GM21786 (cell line): ENCODE results near the gene GATAD2B.
"Not testable (repeated sequence)": the region's sequence is repeated elsewhere in the genome, so short reads cannot be mapped to it uniquely, and the experiment has no call there.

ENCODE experiments used
- ATAC-seq: cut with Tn5 transposase; IDR thresholded peaks from one replicate; pipeline ENCODE4 v1.9.1; 2021; ENCODE audit not compliant: unreplicated experiment

The GATAD2B gene

DNA sequence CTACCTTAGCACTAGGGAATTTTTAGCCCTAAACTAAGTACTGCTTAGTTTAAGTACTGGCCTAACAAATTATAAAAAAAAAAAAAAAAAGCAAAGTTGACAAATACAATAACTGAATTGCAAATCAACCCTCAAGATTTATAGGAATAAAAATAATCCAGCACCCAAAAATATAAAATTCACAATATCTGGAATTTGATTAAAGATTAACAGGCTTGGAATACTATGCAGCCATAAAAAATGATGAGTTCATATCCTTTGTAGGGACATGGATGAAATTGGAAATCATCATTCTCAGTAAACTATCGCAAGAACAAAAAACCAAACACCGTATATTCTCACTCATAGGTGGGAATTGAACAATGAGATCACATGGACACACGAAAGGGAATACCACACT, 78.4 kb downstream of the GATAD2B start:
- ATAC-seq, result not testable (repeated sequence)

DNA sequence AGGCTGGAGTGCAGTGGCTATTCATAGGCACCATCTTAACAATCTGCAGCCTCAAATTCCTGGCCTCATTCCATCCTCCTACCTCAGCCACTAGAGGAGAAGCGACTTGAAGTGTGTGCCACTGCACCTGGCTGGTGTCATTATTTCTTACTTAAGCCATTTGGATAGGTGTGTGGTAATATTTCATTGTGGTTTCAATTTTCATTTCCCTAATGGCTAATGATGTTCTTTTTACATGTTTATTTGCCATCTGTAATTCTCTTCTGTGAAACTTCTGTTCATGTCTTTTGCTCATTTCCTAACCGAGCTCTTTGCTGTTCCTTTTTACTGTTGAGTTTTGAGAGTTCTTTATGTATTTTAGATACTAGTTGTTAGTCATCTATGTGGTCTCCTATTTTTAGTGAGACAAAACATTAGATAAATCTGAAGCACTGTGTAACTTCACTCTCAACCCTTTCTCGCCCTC, 80.7 kb downstream of the GATAD2B start:
- ATAC-seq, result peak; percentile 72

DNA sequence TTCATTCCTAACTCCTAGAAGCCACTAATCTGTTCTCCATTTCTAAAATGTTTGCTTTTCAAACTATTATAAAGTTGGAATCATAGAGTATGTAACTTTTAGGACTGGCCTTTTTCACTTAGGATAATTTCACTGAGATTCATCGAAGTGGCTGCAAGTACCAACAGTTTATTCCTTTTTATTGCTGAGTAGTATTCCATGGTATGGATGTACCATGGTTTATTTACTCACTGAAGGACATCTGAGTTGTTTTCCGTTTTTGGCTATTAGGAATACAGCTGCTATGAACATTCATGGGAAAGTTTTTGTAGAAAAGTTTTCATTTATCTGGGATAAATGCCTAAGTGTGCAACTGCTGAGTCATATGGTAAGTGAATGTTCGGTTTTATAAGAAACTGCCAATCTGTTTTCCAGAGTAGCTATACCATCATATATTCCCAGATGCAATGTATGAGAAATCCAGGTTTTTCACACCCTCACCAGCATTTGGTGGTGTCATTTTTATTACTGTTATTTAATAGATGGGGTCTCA, 81.2 kb downstream of the GATAD2B start:
- ATAC-seq, result no peak

DNA sequence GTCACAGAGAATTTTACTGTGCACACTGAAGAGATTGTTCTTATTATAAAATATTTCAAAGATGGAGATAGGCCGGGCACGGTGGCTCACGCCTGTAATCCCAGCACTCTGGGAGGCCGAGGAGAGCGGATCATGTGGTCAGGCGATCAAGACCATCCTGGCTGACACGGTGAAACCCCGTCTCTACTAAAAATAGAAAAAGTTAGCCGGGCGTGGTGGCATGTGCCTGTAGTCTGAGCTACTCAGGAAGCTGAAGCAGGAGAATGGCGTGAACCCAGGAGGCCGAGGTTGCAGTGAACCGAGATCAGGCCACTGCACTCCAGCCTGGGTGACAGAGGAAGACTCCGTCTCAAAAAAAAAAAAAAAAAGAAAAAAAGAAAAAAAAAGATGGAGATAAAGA, 82.0 kb downstream of the GATAD2B start:
- not testable (repeated sequence) for ATAC-seq

DNA sequence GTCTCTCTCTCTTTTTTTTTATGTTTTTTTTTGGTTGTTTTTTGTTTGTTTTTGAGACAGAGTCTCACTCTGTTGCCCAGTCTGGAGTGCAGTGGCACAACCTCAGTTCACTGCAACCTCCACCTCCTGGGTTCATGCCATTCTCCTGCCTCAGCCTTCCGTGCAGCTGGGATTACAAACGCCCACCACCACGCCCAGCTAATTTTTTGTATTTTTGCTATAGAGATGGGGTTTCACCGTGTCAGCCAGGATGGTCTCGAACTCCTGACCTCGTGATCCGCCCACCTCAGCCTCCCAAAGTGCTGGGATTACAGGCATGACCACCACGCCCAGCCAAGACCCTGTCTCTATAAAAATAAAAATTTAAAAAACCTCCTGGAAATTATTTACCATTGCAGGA, 88.8 kb downstream of the GATAD2B start:
- ATAC-seq, result not testable (repeated sequence)

DNA sequence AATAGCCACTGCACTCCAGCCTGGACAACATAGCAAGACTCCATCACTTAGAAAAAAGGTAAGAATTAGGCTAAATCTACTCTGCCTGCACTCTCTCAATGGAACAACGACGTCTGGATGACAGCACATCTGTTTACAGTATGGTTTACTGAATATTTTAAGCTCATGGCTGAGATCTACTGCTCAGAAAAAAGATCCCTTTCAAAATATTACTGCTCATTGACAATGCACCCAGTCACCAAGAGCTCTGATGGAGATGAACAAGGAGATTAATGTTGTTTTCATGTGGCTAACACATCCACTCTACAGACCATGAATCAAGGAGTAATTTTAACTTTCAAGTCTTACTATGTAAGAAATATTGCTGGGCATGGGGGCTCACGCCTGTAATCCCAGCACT, 89.6 kb downstream of the GATAD2B start:
- ATAC-seq, result no peak

DNA sequence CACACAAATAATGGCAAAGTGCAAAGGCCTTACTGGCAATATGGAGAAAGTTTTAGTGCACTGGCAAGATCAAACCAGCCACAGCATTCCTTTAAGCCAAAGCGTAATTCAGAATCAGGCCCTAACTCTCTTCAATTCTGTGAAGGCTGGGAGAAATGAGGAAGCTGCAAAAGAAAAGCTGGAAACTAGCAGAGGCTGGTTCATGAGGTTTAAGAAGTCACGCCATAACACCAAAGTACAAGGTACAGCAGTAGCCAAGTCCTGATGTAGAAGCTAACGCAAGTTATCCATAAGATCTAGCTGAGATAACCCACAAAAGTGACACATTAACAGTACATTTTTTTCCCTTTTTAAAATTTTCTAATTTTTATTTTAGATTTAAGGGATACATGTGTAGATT, 90.5 kb downstream of the GATAD2B start:
- no peak for ATAC-seq

DNA sequence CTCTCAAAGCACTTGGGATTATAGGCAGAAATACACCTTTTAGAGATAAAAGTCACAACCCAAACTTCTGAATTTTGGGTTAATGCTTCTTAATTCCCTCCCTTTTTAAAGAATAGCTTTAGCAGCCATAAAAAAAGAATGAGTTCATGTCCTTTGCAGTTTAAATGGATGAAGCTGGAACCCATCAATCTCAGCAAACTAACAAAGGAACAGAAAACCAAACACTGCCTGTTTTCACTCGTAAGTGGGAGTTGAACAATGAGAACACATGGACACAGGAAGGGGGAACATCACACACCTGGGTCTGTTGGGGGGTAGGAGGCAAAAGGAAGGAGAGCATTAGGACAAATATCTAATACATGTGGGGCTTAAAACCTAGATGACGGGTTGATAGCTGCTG, 91.7 kb downstream of the GATAD2B start:
- no peak for ATAC-seq

DNA sequence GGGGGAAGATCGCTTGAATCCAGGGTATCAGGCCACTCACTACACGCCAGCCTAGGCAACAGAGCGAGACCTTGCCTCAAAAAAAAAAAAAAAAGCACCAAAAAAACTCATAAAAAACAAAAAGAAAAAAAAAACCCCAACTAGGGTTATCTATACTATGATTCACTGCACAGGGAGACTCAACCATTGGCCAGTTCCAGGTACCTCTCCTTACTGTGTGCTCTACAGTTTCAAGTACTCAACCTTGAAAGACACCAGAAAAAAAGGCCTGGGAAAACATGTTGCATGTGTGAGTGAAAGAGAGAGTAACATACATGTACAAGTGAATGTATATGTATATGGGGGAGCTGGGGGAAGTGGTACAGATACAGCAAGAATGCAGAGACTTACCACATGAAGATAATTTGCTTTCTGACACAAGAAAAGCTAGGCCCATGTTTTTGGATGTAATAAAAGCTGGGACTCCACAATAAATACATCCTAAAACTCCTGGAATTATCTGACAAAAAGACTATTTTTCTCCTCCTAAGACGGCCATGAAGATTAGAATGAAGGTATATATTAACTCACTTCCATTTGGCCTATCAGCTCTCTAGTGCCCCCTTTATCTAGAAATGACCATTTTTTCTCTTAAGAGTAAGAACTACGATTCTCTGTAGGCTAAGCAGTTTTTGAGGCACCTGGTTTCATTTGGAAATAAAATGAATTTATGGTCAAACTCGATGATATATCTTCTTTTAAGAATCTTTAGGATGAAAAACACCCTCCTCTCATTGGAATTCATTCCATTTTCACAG, 95.4 kb downstream of the GATAD2B start:
- ATAC-seq, result no peak

DNA sequence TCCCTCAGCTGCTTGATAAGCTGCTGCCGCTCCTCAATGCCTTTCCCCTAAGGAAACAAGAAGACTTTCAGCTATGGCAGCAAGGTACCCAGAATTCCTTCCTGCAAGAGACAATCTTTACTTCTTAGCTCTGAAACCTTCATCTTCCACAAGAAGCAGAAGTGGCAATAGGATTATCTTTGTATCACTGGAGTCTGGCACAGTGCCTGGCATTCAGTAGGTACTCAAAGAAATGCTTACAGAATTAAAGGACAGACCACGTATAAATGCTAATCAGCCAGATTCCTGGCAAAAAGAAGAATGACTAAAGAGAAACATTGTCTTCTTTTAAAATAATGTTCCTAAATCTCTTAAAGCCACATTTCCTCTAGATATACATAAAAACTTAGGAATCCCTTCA, 103.9 kb downstream of the GATAD2B start:
- no peak for ATAC-seq

DNA sequence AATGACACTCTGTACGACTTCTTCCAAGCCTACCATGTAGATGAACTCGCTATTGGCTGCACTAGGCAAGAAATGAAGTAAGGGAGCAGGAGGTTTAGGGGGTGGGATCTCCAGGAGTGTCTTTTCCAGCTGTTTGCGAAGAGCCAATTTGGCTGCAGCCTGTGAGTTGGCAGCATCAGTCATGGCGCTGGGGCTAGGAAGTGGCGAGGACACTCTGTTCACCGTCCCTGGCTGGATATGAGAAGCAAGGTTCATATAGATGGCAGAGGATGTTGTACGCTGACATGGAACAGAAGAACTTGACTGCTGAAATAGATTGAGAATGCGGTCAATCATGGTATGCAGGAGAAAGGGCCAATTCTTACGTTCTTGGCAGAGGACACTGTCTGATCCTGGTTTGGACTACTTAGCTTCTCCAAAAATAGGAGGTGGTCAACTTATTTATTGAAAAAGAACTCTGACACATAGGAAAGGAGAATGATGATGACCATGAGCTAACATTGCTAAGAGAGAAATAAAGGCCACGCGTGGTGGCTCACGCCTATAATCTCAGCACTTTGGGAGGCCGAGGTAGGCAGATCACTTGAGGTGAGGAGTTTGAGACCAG, 106.4 kb downstream of the GATAD2B start:
- ATAC-seq, result no peak

DNA sequence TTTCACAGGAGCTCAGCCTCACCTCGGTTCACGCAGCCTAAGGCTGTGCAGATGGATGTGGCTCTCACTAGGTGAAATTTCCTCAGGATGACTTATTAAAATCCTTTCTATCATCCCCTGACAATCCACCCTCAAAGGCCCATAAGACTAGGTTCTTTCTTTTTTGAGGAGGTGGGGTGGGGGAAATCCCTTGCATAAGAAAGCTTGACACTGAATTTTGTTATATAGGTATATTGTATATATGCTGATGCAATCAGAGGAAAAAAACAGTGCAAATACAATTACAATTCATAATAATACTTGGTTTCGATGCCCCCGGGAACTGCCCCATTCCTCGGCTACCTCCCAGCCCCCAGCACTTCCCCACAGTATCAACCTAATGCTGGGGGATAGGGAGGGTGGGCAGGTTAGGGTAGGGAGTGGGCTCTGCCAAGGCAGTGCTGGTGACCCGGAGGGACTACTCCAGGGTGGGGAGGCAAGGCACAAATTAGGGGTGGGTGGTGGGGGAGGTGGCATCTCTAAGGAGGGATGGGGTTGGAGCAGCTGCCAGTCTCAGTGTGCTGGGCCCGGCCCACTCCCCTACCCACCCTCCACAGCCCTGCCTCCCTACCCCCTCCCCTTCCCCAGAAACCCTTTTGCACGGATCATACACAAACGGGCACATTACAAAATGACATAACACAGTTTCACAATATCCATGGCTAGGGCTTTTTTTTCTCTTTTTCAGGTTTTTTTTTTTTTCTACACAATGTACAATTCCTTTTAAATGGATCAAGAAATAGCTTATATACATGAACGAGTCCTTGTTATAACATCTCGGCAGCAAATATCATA, 116.7 kb downstream of the GATAD2B start:
- no peak for ATAC-seq

DNA sequence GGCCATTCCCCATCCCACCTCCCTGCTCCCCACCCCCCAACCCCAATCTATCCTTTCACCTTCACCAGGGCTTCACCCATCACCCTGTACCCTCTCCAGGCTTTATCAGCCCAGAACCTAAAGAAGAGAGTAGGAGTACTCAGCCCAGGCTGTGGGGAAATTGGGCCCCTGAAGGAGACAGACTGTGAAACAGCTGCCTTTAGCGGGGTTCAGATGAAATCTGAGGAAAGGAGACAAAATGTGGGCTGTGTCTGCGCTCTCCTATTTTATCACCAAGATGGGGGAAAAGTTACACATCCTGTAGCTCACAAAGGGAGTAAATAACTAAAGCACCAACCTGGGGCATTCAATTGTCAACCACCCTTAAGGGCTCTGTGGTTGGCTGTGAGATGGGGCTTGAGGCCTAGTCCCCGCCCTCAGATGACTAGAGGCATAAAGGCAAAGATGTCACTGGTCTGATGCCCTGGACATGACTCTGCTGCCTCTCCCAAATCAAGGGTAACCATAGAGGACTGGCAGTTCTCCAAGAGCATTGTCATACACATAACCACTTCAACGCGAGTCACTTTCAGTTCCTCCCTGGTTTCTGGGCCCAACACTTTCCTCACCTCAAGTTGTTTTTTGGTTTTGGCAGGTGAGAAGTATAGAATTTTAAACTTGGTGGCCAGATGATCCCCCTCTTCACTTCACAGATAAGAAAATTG, 117.6 kb downstream of the GATAD2B start:
- peak; percentile 97 for ATAC-seq

DNA sequence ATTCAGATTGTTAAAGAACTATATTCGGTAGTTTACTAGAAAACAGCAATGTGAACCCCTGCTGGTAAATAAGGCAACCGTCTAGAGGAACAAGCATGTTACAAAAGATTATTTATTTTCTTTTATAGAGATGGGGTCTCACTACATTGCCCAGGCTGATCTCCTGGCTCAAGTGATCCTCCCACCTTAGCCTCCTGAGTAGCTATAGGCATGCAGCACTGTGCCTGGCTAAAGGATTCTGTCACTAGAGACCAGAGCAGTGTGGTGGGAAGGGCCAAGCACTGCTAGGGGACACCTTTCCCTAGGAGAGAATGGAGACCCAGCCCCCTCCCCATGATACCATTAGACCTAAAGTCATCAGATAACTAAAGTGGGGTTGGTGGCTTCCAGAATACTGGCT, 118.7 kb downstream of the GATAD2B start:
- no peak for ATAC-seq

DNA sequence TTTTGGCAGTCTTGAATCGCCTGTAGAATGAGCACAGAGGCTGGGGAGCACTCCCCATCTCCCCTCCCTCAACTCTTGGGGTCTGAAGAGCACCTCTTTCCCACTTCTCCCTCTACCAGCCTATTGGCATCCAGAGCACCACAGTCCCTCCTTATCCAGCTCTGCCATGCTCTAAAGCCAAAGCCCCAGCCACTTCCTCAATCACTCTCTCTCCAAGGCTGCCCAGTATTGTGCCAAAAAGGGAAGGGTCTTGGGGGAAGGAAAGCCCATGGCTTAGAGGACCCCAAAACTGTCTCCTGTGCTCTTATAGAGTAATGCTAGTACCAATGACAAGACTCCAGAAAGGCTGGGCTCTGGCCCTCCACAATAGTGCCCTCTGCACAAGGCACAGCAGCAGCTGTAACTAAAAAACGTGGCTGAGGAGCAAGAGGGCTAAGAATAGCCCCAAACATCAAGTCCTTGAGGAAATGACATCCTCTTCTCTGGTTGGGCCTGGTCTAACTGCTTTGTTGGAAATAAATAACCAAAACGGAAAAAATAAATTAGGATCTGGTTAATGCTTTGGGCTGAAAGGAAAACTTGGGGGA, 119.2 kb downstream of the GATAD2B start:
- ATAC-seq, result no peak

DNA sequence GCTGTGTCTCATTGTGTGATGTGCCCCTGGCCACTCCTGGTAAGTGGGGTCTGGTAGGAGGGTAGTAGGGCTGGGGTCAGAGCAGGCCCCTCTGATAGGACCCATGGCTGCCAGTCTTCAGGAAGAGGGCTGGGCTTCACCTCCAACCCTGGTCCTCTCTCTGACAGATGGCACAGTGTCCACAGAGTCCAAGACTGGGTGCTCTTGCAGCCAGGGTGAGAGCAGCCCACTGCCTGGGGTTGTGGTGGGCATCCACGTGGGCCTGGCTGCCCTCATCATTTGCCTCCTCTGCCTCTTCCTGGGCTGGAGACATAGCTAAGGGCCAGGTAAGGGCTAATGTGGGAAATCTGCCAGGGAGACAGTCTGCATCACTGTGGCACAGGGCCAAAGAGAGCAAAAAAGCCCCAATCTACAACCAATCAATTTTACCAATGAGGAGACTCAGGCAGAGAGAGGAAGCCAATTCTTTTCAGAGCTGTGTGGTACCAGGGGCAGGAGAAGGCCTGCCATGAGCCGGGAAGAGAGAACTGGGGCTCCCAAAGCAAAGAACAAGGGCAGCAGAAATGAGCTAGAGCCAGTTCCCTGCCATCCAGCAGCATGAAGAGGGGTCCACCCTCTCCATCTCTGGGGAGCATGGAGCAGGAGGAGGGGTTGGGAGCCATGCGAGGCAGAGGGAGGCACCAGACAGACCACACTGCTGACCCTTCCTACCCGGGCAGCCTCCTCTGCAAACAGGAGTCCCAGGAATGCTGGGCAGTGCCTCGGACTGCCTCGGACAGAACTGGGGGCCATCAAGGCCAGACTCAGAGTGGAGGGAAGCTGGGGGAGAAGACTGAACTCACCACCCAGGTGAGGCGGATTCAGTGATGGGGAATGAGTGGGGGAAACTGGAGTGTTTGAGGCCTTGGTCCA, 120.7 kb downstream of the GATAD2B start:
- ATAC-seq, result no peak

DNA sequence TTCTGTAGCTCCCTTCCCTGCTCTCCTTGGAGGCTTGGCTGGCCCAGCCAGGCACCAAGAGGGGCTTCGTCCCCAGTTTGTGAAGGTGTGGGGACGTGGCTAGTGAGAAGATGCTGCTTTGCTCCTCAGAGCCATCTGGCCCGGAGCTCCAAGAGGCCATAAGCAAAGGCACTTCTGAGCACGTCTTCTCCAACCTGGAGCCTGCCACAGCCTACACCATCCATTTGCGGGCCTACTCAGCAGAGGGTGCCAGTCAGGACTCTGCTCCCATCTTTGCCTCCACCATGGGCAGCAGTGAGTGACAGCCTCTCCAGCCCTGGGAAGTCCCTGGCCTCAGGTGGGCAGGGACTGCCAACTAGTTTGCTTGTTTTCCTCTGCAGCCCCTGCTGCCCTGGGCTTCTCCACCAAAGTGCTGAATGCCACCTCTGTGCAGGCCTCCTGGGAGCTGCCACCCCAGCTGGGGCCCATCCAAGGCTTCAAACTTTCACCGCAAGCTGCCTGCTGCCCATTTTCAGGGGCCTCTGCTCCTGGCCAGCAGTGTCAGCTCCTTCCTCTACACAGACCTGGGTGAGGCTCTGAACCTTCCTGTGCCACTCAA, 121.6 kb downstream of the GATAD2B start:
- ATAC-seq, result no peak

DNA sequence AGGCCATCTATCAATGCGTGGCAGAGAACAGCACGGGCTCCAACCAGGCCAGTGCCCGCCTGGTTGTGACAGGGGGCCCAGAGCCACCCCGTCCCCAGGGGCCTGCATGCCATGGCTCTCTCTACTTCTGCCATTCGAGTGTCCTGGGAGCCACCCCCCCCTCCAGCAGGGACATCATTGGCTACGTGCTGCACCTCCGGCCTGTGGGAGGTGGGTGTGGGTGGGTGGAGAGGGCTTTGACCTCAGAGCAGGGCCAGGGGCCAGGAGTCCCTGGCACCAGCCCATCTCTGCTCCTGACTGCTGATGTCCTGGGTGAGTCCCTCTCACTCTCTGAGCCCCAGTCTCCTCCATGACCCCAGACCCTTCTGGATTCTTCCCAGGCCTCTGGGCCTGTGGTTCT, 122.3 kb downstream of the GATAD2B start:
- no peak for ATAC-seq
